Tibial nerve (tissue), 4 donors: ENCODE results near the gene NEK10. TPM values are rescaled to one million over a fixed set of nuclear protein-coding genes. Genes with fewer than 3 reads are reported as not detected.

Source experiments
- DNase-seq, 2 donors: peaks; one replicate each; pipeline ENCODE4 v3.0.0-alpha.2; 2019; ENCODE audit warnings: low spot score in 2 of 2
- H3K27ac ChIP-seq, 4 donors: fragments of 200-600 bp; sonication (generic) in 3 of 4; one replicate each; pipeline ENCODE4 v1.5.1; 2017 to 2019; ENCODE audit warnings: mild to moderate bottlenecking in 1 of 4
- H3K27me3 ChIP-seq, 2 donors: fragments of 200-600 bp; sonication (generic) in 1 of 2; one replicate each; pipeline versions ENCODE4 v1.5.1 to v1.6.0; 2017 to 2019
- H3K36me3 ChIP-seq, 3 donors: fragments of 200-600 bp; sonication (generic); one replicate each; pipeline ENCODE4 v1.5.1; 2018 to 2019
- H3K4me1 ChIP-seq, 4 donors: fragments of 200-600 bp; sonication (generic) in 3 of 4; one replicate each; pipeline ENCODE4 v1.5.1; 2017 to 2019
- H3K4me3 ChIP-seq, 4 donors: fragments of 200-600 bp; sonication (generic) in 3 of 4; one replicate each; pipeline ENCODE4 v1.5.1; 2017 to 2019; ENCODE audit warnings: mild to moderate bottlenecking in 1 of 4, moderate library complexity in 1 of 4
- H3K9me3 ChIP-seq, 4 donors: fragments of 200-600 bp; sonication (generic) in 3 of 4; one replicate each; pipeline ENCODE4 v1.5.1; 2017 to 2019
- CTCF ChIP-seq, 5 experiments: fragments of 200-600 bp in 3 of 5; fragments of 450-650 bp in 2 of 5; sonication (generic) in 3 of 5; IDR thresholded peaks; one replicate each; pipeline ENCODE4 v1.5.1; 2016 to 2019; ENCODE audit warnings: antibody characterized with exemption in 5 of 5, mild to moderate bottlenecking in 3 of 5, moderate library complexity in 2 of 5
- EP300 ChIP-seq, 2 donors: sonication (generic); formaldehyde crosslinking; IDR thresholded peaks; one replicate each; pipeline ENCODE4 v1.6.1; 2017; ENCODE audit warnings: antibody characterized with exemption in 2 of 2, mild to moderate bottlenecking in 1 of 2
- POLR2A ChIP-seq, 2 donors: fragments of 450-650 bp; IDR thresholded peaks; one replicate each; pipeline ENCODE4 v1.6.1; 2017; ENCODE audit warnings: antibody characterized with exemption in 2 of 2, mild to moderate bottlenecking in 2 of 2, moderate library complexity in 2 of 2
- WGBS, 2 donors: methylation state at CpG; one replicate each; pipeline ENCODE4 v1.1.5; 2018; 5-methylcytosine and 5-hydroxymethylcytosine counted together
- total RNA-seq, 4 donors: library from RNA; depleted of rRNA; stranded (reverse); fragments of >200 nt; gene quantifications; one replicate each; pipeline ENCODE4 v1.1.0, GENCODE V29; 2016

The NEK10 gene
- total RNA-seq, 4 donors from 2014 or later: 0.20 to 2.4 (median 1.7) TPM

- H3K9me3 ChIP-seq: no peaks in the 10 kb centered on the region
- no peak for DNase-seq
- H3K27ac ChIP-seq: no peak overlapping the region
- no peaks in the 10 kb centered on the region for H3K36me3 ChIP-seq
- WGBS, 2 donors: 40 to 64% methylated on average over 2 of the region's 2 CpGs
- H3K27me3 ChIP-seq: no peaks in the 10 kb centered on the region
- TF ChIP-seq CTCF (IDR thresholded peaks at IDR 0.05): no peak
- no peak for TF ChIP-seq EP300 (IDR thresholded peaks at IDR 0.05)
- no peak for TF ChIP-seq POLR2A (IDR thresholded peaks at IDR 0.05)
- peaks cover 0 to 5% (median under 1%) of the 10 kb centered on the region in 4 donors for H3K4me1 ChIP-seq
- H3K4me3 ChIP-seq: no peak overlapping the region
Measured at GRCh38 chr3:27089068-27089467, 280.1 kb downstream of the NEK10 start.

GRCh38 chr3:27085829-27086730 lies 283.1 kb downstream of the NEK10 start:
- Histone ChIP-seq H3K4me1 (peaks cover 0 to 3% (median 0%) of the 10 kb centered on the region in 4 donors), H3K36me3 (no peaks in the 10 kb centered on the region), H3K27me3 (no peaks in the 10 kb centered on the region), H3K9me3 (no peaks in the 10 kb centered on the region), H3K27ac (no peak overlapping the region), H3K4me3 (no peak overlapping the region)
- TF ChIP-seq POLR2A (IDR thresholded peaks at IDR 0.05) (no peak), CTCF (IDR thresholded peaks at IDR 0.05) (no peak), EP300 (IDR thresholded peaks at IDR 0.05) (no peak)
- WGBS, 2 donors: 63 to 78% methylated on average over 5 of the region's 5 CpGs
- DNase-seq: no peak

DNA sequence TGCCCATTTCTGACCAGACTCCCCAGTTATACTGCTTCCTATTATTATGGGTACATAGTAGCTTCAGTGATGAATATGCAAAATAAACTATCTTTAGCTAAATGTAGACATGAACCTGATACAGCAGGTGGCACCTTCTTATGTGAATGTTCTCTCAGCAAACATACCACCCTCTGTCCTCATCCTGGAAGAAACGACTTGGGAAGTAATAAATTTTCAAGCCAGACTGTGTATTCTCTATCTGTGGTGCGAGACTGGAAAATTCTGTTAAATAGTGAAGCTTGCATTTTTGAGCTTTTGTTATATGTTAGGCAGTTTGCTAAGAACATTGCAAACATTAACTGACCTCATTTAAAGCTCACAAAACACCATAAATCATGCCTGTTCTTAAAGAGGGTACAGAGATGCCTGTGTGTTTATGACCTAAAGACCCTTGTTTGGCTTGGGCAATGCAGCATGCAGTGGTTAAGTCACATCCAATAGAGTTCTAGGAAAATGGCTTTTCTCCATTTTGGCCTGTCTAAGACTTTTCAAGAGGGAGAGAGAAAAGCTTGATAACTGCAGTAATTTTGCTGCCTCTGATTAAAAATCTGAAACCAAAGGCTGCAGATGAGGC lies 287.1 kb downstream of the NEK10 start:
- Histone ChIP-seq H3K4me1 (peaks cover 0 to 12% (median 0%) of the 10 kb centered on the region in 4 donors), H3K27ac (no peak overlapping the region), H3K9me3 (no peaks in the 10 kb centered on the region), H3K27me3 (no peaks in the 10 kb centered on the region), H3K4me3 (no peak overlapping the region), H3K36me3 (no peaks in the 10 kb centered on the region)
- DNase-seq: no peak
- 31 to 32% methylated on average over 2 of the region's 2 CpGs for WGBS, 2 donors
- no peak for TF ChIP-seq CTCF (IDR thresholded peaks at IDR 0.05)
- no peak for TF ChIP-seq EP300 (IDR thresholded peaks at IDR 0.05)
- TF ChIP-seq POLR2A (IDR thresholded peaks at IDR 0.05): no peak

DNA sequence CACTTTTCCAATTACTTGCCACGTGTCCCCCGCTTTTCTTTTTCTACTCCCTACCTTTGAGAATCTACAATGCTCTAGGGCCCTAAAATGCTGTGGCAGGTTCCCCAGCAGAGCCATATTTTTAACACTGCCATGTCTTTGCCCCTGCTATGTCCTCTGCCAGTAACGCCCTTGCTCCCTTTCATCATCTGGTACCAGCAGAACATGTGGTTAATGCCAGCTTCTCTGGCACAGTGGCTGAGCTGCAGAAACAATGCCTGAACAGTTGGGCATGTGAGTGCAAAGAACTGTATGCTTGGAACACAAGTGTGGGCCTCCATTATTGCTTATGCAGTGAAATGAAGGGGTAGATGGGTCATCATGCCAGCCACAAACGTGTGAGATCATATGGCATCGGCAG lies 287.6 kb downstream of the NEK10 start:
- peaks cover 0 to 12% (median 0%) of the 10 kb centered on the region in 4 donors for H3K4me1 ChIP-seq
- H3K27ac ChIP-seq: no peak overlapping the region
- no peak for DNase-seq
- H3K9me3 ChIP-seq: no peaks in the 10 kb centered on the region
- 67 to 68% methylated on average over 5 of the region's 5 CpGs for WGBS, 2 donors
- H3K36me3 ChIP-seq: no peaks in the 10 kb centered on the region
- H3K27me3 ChIP-seq: no peaks in the 10 kb centered on the region
- TF ChIP-seq CTCF (IDR thresholded peaks at IDR 0.05) (no peak), POLR2A (IDR thresholded peaks at IDR 0.05) (no peak), EP300 (IDR thresholded peaks at IDR 0.05) (no peak)
- H3K4me3 ChIP-seq: no peak overlapping the region

DNA sequence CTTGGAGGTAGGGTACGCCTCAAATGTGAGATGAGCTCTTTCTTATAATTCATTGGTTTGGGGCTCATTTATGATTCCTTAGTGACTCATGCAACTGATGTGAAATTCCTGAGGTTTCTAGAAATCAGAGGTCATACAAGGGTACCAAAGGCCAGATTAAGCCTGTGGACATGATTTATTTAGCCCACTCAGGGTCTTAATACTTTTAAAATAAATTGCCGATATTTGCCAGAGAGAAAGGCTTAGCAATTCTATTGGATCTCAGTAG lies 289.0 kb downstream of the NEK10 start:
- no peak for TF ChIP-seq POLR2A (IDR thresholded peaks at IDR 0.05)
- no peak for TF ChIP-seq EP300 (IDR thresholded peaks at IDR 0.05)
- no peak for TF ChIP-seq CTCF (IDR thresholded peaks at IDR 0.05)
- no peak overlapping the region for H3K27ac ChIP-seq
- H3K36me3 ChIP-seq: no peaks in the 10 kb centered on the region
- no peak overlapping the region for H3K4me3 ChIP-seq
- H3K27me3 ChIP-seq: no peaks in the 10 kb centered on the region
- 45 to 59% methylated on average over 2 of the region's 2 CpGs for WGBS, 2 donors
- H3K4me1 ChIP-seq: peaks cover 0 to 8% (median 0%) of the 10 kb centered on the region in 4 donors
- no peak for DNase-seq
- no peaks in the 10 kb centered on the region for H3K9me3 ChIP-seq
